DOHH2 (cell line): ENCODE results near the gene CCDC40.

Experiments
- CTCF ChIP-seq: fragments of 200-600 bp; sonication (generic); IDR thresholded peaks from one replicate; pipeline ENCODE4 v1.5.1; 2014; ENCODE audit warnings: antibody characterized with exemption, mild to moderate bottlenecking, low read depth, low read length; ENCODE audit not compliant: poor library complexity, severe bottlenecking
- EZH2phosphoT487 ChIP-seq: fragments of 200-600 bp; sonication (generic); IDR thresholded peaks from 2 replicates; pipeline ENCODE4 v1.6.1; 2017; ENCODE audit warnings: borderline replicate concordance, mild to moderate bottlenecking, antibody characterized with exemption, low read length, moderate library complexity, mixed read lengths

- TF ChIP-seq CTCF (no peak), EZH2phosphoT487 (no peak)
Observed at GRCh38 chr17:80080081-80080480, 43.6 kb downstream of the CCDC40 start.
